ENCODE data around the gene DNM1. TPM values are rescaled to one million over a fixed set of nuclear protein-coding genes. Genes with fewer than 3 reads are reported as not detected.

DNM1 gene
- total RNA-seq, 1 donor from 2014 or later = 34.1 TPM

GRCh38 chr9:128252317-128253139, 49.3 kb downstream of the DNM1 start:
- Mint-ChIP-seq H3K27ac (no peak overlapping the region), H3K4me3 (ENCODE audit: low read depth) (no peak overlapping the region), H3K9me3 (ENCODE audit: low read depth) (no peaks in the 10 kb centered on the region), H3K27me3 (peaks cover 36% of the 10 kb centered on the region), H3K36me3 (ENCODE audit: insufficient read depth) (peaks cover 4% of the 10 kb centered on the region), H3K4me1 (ENCODE audit: low read depth) (peaks cover 2% of the 10 kb centered on the region)
- TF ChIP-seq, protein P1, sequence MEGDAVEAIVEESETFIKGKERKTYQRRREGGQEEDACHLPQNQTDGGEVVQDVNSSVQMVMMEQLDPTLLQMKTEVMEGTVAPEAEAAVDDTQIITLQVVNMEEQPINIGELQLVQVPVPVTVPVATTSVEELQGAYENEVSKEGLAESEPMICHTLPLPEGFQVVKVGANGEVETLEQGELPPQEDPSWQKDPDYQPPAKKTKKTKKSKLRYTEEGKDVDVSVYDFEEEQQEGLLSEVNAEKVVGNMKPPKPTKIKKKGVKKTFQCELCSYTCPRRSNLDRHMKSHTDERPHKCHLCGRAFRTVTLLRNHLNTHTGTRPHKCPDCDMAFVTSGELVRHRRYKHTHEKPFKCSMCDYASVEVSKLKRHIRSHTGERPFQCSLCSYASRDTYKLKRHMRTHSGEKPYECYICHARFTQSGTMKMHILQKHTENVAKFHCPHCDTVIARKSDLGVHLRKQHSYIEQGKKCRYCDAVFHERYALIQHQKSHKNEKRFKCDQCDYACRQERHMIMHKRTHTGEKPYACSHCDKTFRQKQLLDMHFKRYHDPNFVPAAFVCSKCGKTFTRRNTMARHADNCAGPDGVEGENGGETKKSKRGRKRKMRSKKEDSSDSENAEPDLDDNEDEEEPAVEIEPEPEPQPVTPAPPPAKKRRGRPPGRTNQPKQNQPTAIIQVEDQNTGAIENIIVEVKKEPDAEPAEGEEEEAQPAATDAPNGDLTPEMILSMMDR (IDR thresholded peaks at IDR 0.05; ENCODE audit: unreplicated experiment) = no peak
- no peak for DNase-seq (ENCODE audit: low spot score, unreplicated experiment)

DNA sequence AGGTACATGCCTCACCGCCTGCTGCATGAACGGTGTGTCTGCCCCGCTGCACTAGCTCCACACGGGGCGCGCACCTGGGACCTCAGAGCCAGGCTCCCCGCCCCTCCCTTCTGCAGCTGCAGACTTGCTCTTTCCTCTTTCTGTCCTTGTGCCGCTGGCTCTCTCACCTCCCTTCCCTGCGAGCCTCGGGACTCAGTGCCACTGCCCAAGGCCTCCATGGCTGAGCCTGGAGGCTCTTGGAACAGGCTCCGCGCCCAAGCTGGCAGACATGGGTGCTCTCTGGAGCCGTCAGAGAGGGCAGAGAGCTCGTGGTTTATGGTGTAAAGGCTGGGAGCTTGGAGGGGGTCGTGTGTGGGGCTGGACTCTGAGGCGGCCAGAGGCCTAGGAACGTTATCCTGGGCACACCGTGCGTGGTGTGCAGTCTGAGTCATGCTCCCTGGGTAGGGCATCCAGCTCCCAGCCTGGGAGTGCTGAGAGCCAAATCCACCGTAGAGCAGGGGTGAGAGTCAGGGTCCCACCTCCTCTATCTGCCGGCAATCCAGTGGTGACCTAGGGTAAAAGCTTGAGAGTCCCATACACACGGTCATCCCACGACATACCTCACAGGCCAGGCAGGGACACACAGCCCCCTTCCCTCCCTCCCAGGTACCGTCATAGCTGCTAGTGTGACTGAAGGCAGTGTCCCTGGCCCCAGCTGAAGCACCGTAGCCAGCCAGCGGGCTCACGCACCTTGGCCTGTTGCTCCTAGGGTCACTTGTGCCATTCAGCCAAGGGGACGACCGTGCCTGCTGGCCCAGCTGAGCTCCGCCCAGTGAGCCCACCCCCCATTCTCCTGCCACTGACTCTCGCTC, 50.2 kb downstream of the DNM1 start:
- Mint-ChIP-seq H3K4me1 (ENCODE audit: low read depth) (peaks cover 2% of the 10 kb centered on the region), H3K36me3 (ENCODE audit: insufficient read depth) (peaks cover 6% of the 10 kb centered on the region), H3K9me3 (ENCODE audit: low read depth) (no peaks in the 10 kb centered on the region), H3K27ac (no peak overlapping the region), H3K4me3 (ENCODE audit: low read depth) (no peak overlapping the region), H3K27me3 (peaks cover 32% of the 10 kb centered on the region)
- no peak for DNase-seq (ENCODE audit: low spot score, unreplicated experiment)
- TF ChIP-seq, protein P1 (IDR thresholded peaks at IDR 0.05; ENCODE audit: unreplicated experiment) = no peak

DNA sequence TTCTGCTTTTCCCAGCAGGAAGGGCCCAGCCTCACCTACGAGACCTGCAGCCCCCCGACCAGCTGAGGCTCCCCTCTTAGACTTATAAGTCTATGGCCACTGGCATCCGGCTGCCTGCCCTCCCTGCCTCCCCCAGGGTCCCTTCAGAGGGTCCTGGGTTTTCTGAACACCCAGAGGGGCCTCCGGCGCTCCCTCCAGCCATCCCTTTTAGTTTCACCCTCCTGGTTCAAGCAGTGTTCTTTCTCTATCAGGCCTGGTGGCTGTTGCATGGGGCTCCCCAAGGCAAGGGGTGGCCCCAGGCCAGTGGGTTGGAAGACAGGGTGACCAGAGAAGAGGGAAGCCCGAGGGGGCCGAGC, 50.8 kb downstream of the DNM1 start:
- Mint-ChIP-seq H3K9me3 (ENCODE audit: low read depth) (no peaks in the 10 kb centered on the region), H3K4me1 (ENCODE audit: low read depth) (peaks cover 2% of the 10 kb centered on the region), H3K27me3 (peaks cover 27% of the 10 kb centered on the region), H3K36me3 (ENCODE audit: insufficient read depth) (peaks cover 8% of the 10 kb centered on the region), H3K27ac (no peak overlapping the region), H3K4me3 (ENCODE audit: low read depth) (no peak overlapping the region)
- TF ChIP-seq, protein P1 (IDR thresholded peaks at IDR 0.05; ENCODE audit: unreplicated experiment) = no peak
- no peak for DNase-seq (ENCODE audit: low spot score, unreplicated experiment)

DNA sequence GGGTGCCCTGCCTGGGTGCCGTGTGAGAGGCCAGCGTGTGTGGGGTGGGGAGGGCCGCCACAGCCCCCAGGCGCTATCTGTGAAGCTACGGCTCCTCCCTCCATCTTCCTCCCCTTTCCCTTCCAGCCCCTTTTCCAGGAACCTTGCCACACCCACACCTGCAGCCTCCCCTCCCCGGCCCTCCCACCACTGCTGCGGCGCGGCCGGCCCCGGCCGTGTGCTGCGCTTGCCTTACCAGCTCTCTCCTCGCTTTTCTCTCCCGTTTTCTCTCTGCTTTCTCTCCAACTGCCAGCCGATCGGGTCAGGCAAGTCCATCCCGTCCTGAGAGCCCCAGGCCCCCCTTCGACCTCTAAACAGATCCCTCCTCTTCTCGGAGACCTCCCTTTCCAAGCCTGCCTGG, 51.2 kb downstream of the DNM1 start:
- Mint-ChIP-seq H3K27ac (no peak overlapping the region), H3K36me3 (ENCODE audit: insufficient read depth) (peaks cover 8% of the 10 kb centered on the region), H3K9me3 (ENCODE audit: low read depth) (no peaks in the 10 kb centered on the region), H3K4me1 (ENCODE audit: low read depth) (peaks cover 2% of the 10 kb centered on the region), H3K27me3 (peaks cover 23% of the 10 kb centered on the region), H3K4me3 (ENCODE audit: low read depth) (no peak overlapping the region)
- TF ChIP-seq, protein P1 (IDR thresholded peaks at IDR 0.05; ENCODE audit: unreplicated experiment) = no peak
- DNase-seq (ENCODE audit: low spot score, unreplicated experiment) = no peak

Measured in progenitor cell of endocrine pancreas (in vitro differentiated cells).